CD4-positive, alpha-beta T cell (primary cell): ENCODE measurements around the gene RANBP3. TPM values are rescaled to one million over a fixed set of nuclear protein-coding genes. Genes with fewer than 3 reads are reported as not detected.

Source experiments
- ATAC-seq: fragments of 200-7000 bp; cut with Tn5 transposase; one replicate; pipeline ENCODE4 v1.10.0; 2022; ENCODE audit warnings: mild to moderate bottlenecking; ENCODE audit not compliant: poor library complexity
- CTCF ChIA-PET: fragments of 350-600 bp; sonication (Branson Sonifier 250); formaldehyde crosslinking; loops from one replicate; lab custom pipeline; 2021; ENCODE audit warnings: antibody characterized with exemption, inconsistent platforms; lab: Charles Lee
- POLR2A ChIA-PET: fragments of 350-600 bp; sonication (Branson Sonifier 250); formaldehyde crosslinking; loops from one replicate; lab custom pipeline; 2021; ENCODE audit warnings: antibody characterized with exemption, inconsistent platforms; lab: Charles Lee
- DNase-seq, 14 experiments: peaks; one replicate each; pipeline ENCODE4 v3.0.0-alpha.2; 2013 to 2020; ENCODE audit warnings: mixed read lengths in 2 of 14
- H3K27ac ChIP-seq, 2 donors: one replicate each; pipeline versions ENCODE4 v1.5.1 to v1.7.0; 2013; ENCODE audit warnings: low read length in 2 of 2, low read depth in 1 of 2, mild to moderate bottlenecking in 1 of 2
- H3K27me3 ChIP-seq, 2 experiments: 1 replicate in 1 of 2; 2 replicates in 1 of 2; pipeline versions ENCODE4 v1.6.1 to v1.7.0; 2013; ENCODE audit warnings: low read length in 2 of 2, control low read depth in 1 of 2, mild to moderate bottlenecking in 1 of 2, moderate library complexity in 1 of 2; ENCODE audit not compliant: insufficient read depth in 2 of 2, control insufficient read depth in 1 of 2
- H3K36me3 ChIP-seq: one replicate; pipeline ENCODE4 v1.6.1; 2013; ENCODE audit warnings: low read length, control low read depth; ENCODE audit not compliant: insufficient read depth
- H3K4me1 ChIP-seq: one replicate; pipeline ENCODE4 v1.6.1; 2013; ENCODE audit warnings: low read length, control low read depth; ENCODE audit not compliant: insufficient read depth
- H3K4me3 ChIP-seq: one replicate; pipeline ENCODE4 v1.5.1; 2013; ENCODE audit warnings: mild to moderate bottlenecking, low read length, moderate library complexity
- H3K9me3 ChIP-seq, 2 experiments: 1 replicate in 1 of 2; 2 replicates in 1 of 2; pipeline versions ENCODE4 v1.6.1 to v1.7.0; 2013; ENCODE audit warnings: low read length in 2 of 2, mild to moderate bottlenecking in 2 of 2, control low read depth in 1 of 2, moderate library complexity in 1 of 2; ENCODE audit not compliant: control insufficient read depth in 1 of 2, insufficient read depth in 1 of 2
- H3K27ac Mint-ChIP-seq: one replicate; pipeline ENCODE4 v1.8.0; 2020; ENCODE audit warnings: mixed read lengths
- H3K27me3 Mint-ChIP-seq: one replicate; pipeline ENCODE4 v1.8.0; 2021; ENCODE audit warnings: mixed read lengths
- H3K36me3 Mint-ChIP-seq: one replicate; pipeline ENCODE4 v1.8.0; 2021; ENCODE audit warnings: low read depth, mixed read lengths
- H3K4me1 Mint-ChIP-seq: one replicate; pipeline ENCODE4 v1.8.0; 2021; ENCODE audit warnings: low read depth, mixed read lengths
- H3K4me3 Mint-ChIP-seq: one replicate; pipeline ENCODE4 v1.8.0; 2020; ENCODE audit warnings: mild to moderate bottlenecking, mixed read lengths
- H3K9me3 Mint-ChIP-seq: one replicate; pipeline ENCODE4 v1.8.0; 2020; ENCODE audit warnings: mixed read lengths
- intact Hi-C, 2 experiments: fragments of 100-400 bp; cut with DNase I in 1 of 2; cut with micrococcal nuclease in 1 of 2; formaldehyde crosslinking; loops; one replicate each; pipeline versions ENCODE4 v1.15.1 to v1.9.0; 2023 to 2025; cut with DNase I, micrococcal nuclease
- total RNA-seq, 174 experiments: library from RNA in 2 of 174; stranded (reverse) in 2 of 174; gene quantifications; one replicate each; pipeline ENCODE4 v1.2.3 and lab custom pipeline; 2021 to 2026
- TF ChIP-seq, protein P1 (sequence below): fragments of 200-600 bp; IDR thresholded peaks from one replicate; pipeline ENCODE4 v1.8.0; 2022; ENCODE audit warnings: antibody characterized with exemption, mild to moderate bottlenecking

The RANBP3 gene
- total RNA-seq, 2 experiments from 2014 or later: 82.7 to 88.7 TPM

- Mint-ChIP-seq H3K4me3 (no peak overlapping the region), H3K27me3 (no peaks in the 10 kb centered on the region), H3K4me1 (no peaks in the 10 kb centered on the region), H3K27ac (no peak overlapping the region), H3K9me3 (no peaks in the 10 kb centered on the region), H3K36me3 (peaks cover 85% of the 10 kb centered on the region)
- intact Hi-C loops: no loop called here
- Histone ChIP-seq H3K36me3 (peaks cover 95% of the 10 kb centered on the region), H3K27me3 (no peaks in the 10 kb centered on the region), H3K4me1 (no peaks in the 10 kb centered on the region), H3K4me3 (no peak overlapping the region), H3K9me3 (no peaks in the 10 kb centered on the region), H3K27ac (no peak overlapping the region)
- ChIA-PET CTCF (no interaction called here), POLR2A (no interaction called here)
- TF ChIP-seq, protein P1, sequence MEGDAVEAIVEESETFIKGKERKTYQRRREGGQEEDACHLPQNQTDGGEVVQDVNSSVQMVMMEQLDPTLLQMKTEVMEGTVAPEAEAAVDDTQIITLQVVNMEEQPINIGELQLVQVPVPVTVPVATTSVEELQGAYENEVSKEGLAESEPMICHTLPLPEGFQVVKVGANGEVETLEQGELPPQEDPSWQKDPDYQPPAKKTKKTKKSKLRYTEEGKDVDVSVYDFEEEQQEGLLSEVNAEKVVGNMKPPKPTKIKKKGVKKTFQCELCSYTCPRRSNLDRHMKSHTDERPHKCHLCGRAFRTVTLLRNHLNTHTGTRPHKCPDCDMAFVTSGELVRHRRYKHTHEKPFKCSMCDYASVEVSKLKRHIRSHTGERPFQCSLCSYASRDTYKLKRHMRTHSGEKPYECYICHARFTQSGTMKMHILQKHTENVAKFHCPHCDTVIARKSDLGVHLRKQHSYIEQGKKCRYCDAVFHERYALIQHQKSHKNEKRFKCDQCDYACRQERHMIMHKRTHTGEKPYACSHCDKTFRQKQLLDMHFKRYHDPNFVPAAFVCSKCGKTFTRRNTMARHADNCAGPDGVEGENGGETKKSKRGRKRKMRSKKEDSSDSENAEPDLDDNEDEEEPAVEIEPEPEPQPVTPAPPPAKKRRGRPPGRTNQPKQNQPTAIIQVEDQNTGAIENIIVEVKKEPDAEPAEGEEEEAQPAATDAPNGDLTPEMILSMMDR: no peak
- no peak for ATAC-seq
- DNase-seq: no peak
These were observed 48.3 kb downstream of the RANBP3 start for GRCh38 chr19:5929625-5930024.

DNA sequence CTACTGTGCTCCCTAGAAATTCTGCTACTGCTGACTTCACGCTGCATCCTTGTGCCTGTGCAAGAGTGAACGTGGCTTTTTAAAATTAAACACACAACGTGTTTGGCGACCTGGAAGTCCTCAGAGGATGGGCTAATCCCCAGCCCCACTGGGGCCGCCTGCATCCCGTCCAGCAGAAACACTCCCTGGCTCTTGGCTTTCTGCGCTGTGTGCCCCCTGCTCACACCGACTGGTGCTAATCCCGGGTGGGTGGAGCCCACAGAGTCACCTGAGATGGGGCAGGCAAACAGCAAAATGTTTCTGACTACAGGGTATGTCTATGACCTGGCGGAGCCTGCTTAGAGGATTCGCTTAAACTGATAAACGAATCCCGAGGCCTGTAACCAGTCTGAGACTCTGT, 48.8 kb downstream of the RANBP3 start:
- POLR2A ChIA-PET: no interaction called here
- H3K27me3 ChIP-seq: no peaks in the 10 kb centered on the region
- DNase-seq (no peak), ATAC-seq (no peak)
- Mint-ChIP-seq H3K27ac (no peak overlapping the region), H3K36me3 (peaks cover 85% of the 10 kb centered on the region), H3K4me3 (no peak overlapping the region), H3K4me1 (no peaks in the 10 kb centered on the region), H3K9me3 (no peaks in the 10 kb centered on the region), H3K27me3 (no peaks in the 10 kb centered on the region)
- peaks cover 98% of the 10 kb centered on the region for H3K36me3 ChIP-seq
- intact Hi-C loops: no loop called here
- TF ChIP-seq, protein P1: no peak
- H3K4me3 ChIP-seq: no peak overlapping the region
- H3K4me1 ChIP-seq: no peaks in the 10 kb centered on the region
- CTCF ChIA-PET: no interaction called here
- no peak overlapping the region for H3K27ac ChIP-seq
- H3K9me3 ChIP-seq: no peaks in the 10 kb centered on the region

- H3K4me3 Mint-ChIP-seq: no peak overlapping the region
- H3K27me3 Mint-ChIP-seq: no peaks in the 10 kb centered on the region
- no peaks in the 10 kb centered on the region for H3K4me1 Mint-ChIP-seq
- H3K27ac Mint-ChIP-seq: no peak overlapping the region
- H3K36me3 Mint-ChIP-seq: peaks cover 93% of the 10 kb centered on the region
- H3K9me3 Mint-ChIP-seq: no peaks in the 10 kb centered on the region
- DNase-seq: no peak
- intact Hi-C loops: no loop called here
- H3K27me3 ChIP-seq: no peaks in the 10 kb centered on the region
- no peaks in the 10 kb centered on the region for H3K4me1 ChIP-seq
- peaks cover 97% of the 10 kb centered on the region for H3K36me3 ChIP-seq
- no peak for ATAC-seq
- ChIA-PET CTCF (no interaction called here), POLR2A (no interaction called here)
- no peak overlapping the region for H3K4me3 ChIP-seq
- TF ChIP-seq, protein P1: no peak
- no peaks in the 10 kb centered on the region for H3K9me3 ChIP-seq
- no peak overlapping the region for H3K27ac ChIP-seq
These were observed 50.5 kb downstream of the RANBP3 start for GRCh38 chr19:5927441-5927821.
